HEK293T (cell line): Measurements from ENCODE around the gene ELOVL4.

Experiments
- ARNT ChIP-seq: fragments of 450-650 bp; IDR thresholded peaks from 2 replicates; pipeline ENCODE4 v1.6.1; 2017; ENCODE audit warnings: mild to moderate bottlenecking
- BHLHE40 ChIP-seq: fragments of 450-650 bp; IDR thresholded peaks from 2 replicates; pipeline ENCODE4 v1.6.1; 2016; ENCODE audit warnings: mild to moderate bottlenecking, moderate library complexity, borderline replicate concordance
- CTBP1 ChIP-seq: fragments of 450-650 bp; IDR thresholded peaks from 2 replicates; pipeline ENCODE4 v1.6.1; 2016; ENCODE audit warnings: borderline replicate concordance
- FOXK2 ChIP-seq: fragments of 450-650 bp; IDR thresholded peaks from 2 replicates; pipeline ENCODE4 v1.6.1; 2016; ENCODE audit warnings: mild to moderate bottlenecking
- FOXM1 ChIP-seq: fragments of 450-650 bp; IDR thresholded peaks from 2 replicates; pipeline ENCODE4 v1.6.1; 2017; ENCODE audit warnings: mild to moderate bottlenecking, borderline replicate concordance
- HDGF ChIP-seq: fragments of 450-650 bp; IDR thresholded peaks from 2 replicates; pipeline ENCODE4 v1.6.1; 2017; ENCODE audit warnings: antibody characterized with exemption, borderline replicate concordance
- NFRKB ChIP-seq: fragments of 450-650 bp; IDR thresholded peaks from 2 replicates; pipeline ENCODE4 v1.6.1; 2016; ENCODE audit warnings: mild to moderate bottlenecking, moderate library complexity
- PKNOX1 ChIP-seq: fragments of 450-650 bp; IDR thresholded peaks from 2 replicates; pipeline ENCODE4 v1.6.1; 2016
- SP1 ChIP-seq: fragments of 450-650 bp; IDR thresholded peaks from 2 replicates; pipeline ENCODE4 v1.6.1; 2017
- SUZ12 ChIP-seq: fragments of 450-650 bp; IDR thresholded peaks from 2 replicates; pipeline ENCODE4 v1.6.1; 2016; ENCODE audit warnings: mild to moderate bottlenecking
- TARDBP ChIP-seq: fragments of 450-650 bp; IDR thresholded peaks from 2 replicates; pipeline ENCODE4 v1.6.1; 2016

- TF ChIP-seq TARDBP: no peak
- TF ChIP-seq BHLHE40: no peak
- no peak for TF ChIP-seq NFRKB
- TF ChIP-seq SP1: no peak
- TF ChIP-seq CTBP1: no peak
- TF ChIP-seq PKNOX1: no peak
- no peak for TF ChIP-seq ARNT
- no peak for TF ChIP-seq SUZ12
- no peak for TF ChIP-seq FOXM1
- TF ChIP-seq HDGF: no peak
- no peak for TF ChIP-seq FOXK2
Measured at GRCh38 chr6:79984261-79984660, 36.9 kb upstream of the ELOVL4 start.
